A673 (cell line): ENCODE measurements around the gene PAQR8. TPM values are rescaled to one million over a fixed set of nuclear protein-coding genes. Genes with fewer than 3 reads are reported as not detected.
A peak's percentile ranks its signal among the peaks of the same experiment; 100 is the strongest.

Source experiments
- BruUV-seq: library from RNA; stranded (reverse); fragments of 400-500 nt; replicated peaks from 2 replicates; lab custom pipeline; 2021; lab: Mats Ljungman, UMichigan
- CTCF ChIA-PET: fragments of 300-600 bp; sonication (Branson Sonifier 250); formaldehyde crosslinking; loops from one replicate; lab custom pipeline; 2022; ENCODE audit warnings: antibody characterized with exemption; lab: Charles Lee
- POLR2A ChIA-PET: fragments of 300-600 bp; sonication (Branson Sonifier 250); formaldehyde crosslinking; loops from one replicate; lab custom pipeline; 2022; ENCODE audit warnings: antibody characterized with exemption; ENCODE audit not compliant: low non-redundant PET; lab: Charles Lee
- DNase-seq: peaks from one replicate; pipeline ENCODE4 v3.0.0-alpha.2; 2015; ENCODE audit warnings: low spot score
- H3K27ac ChIP-seq: fragments of 200-600 bp; sonication (generic); 2 replicates; pipeline ENCODE4 v1.5.1; 2016; ENCODE audit warnings: mixed run types, low read depth, mild to moderate bottlenecking, mixed read lengths, antibody characterized with exemption, low read length; ENCODE audit not compliant: poor library complexity, severe bottlenecking
- H3K27me3 ChIP-seq: fragments of 200-600 bp; sonication (generic); replicated peaks from 2 replicates; pipeline ENCODE4 v1.6.1; 2017; ENCODE audit warnings: mixed run types, low read depth, mild to moderate bottlenecking, mixed read lengths, antibody characterized with exemption, low read length; ENCODE audit not compliant: insufficient read depth, poor library complexity
- H3K36me3 ChIP-seq: fragments of 200-600 bp; sonication (generic); 2 replicates; pipeline ENCODE4 v1.6.1; 2016; ENCODE audit warnings: mixed run types, mild to moderate bottlenecking, mixed read lengths, antibody characterized with exemption, low read length; ENCODE audit not compliant: insufficient read depth, poor library complexity, severe bottlenecking
- H3K4me1 ChIP-seq: fragments of 200-600 bp; sonication (generic); 2 replicates; pipeline ENCODE4 v1.6.1; 2017; ENCODE audit warnings: mixed run types, mild to moderate bottlenecking, mixed read lengths, antibody characterized with exemption, low read length; ENCODE audit not compliant: insufficient read depth, poor library complexity, severe bottlenecking
- H3K4me3 ChIP-seq: fragments of 200-600 bp; sonication (generic); 2 replicates; pipeline ENCODE4 v1.5.1; 2016; ENCODE audit warnings: low read depth, mixed run types, mild to moderate bottlenecking, mixed read lengths, low read length; ENCODE audit not compliant: poor library complexity, severe bottlenecking
- H3K9me3 ChIP-seq: fragments of 200-600 bp; sonication (generic); 2 replicates; pipeline ENCODE4 v1.6.1; 2016; ENCODE audit warnings: mixed run types, low read depth, mild to moderate bottlenecking, mixed read lengths, antibody characterized with exemption, low read length; ENCODE audit not compliant: poor library complexity, severe bottlenecking
- CTCF ChIP-seq: fragments of 300-800, 200-600 bp; sonication (generic); conservative IDR thresholded peaks from 2 replicates; pipeline ENCODE4 v1.5.1; 2017; ENCODE audit warnings: low read depth, mild to moderate bottlenecking, antibody characterized with exemption, low read length, moderate library complexity, mixed read lengths
- EZH2 ChIP-seq: fragments of 200-600 bp; sonication (generic); IDR thresholded peaks from 2 replicates; pipeline ENCODE4 v1.6.1; 2017; ENCODE audit warnings: borderline replicate concordance, low read depth, mild to moderate bottlenecking, mixed read lengths, antibody characterized with exemption, low read length; ENCODE audit not compliant: poor library complexity, severe bottlenecking
- intact Hi-C: fragments of 100-400 bp; cut with micrococcal nuclease; formaldehyde crosslinking; loops from one replicate; pipeline ENCODE4 v1.10.0; 2022; ENCODE audit not compliant: unreplicated experiment
- total RNA-seq: library from RNA; stranded (reverse); gene quantifications from 2 replicates; pipeline ENCODE4 v1.2.3, GENCODE V29; 2021

PAQR8 gene
- total RNA-seq, 1 experiment from 2014 or later = 1.5 TPM

GRCh38 chr6:52415917-52416628 is 54.1 kb downstream of the PAQR8 start:
- Histone ChIP-seq H3K4me3 (no peak overlapping the region), H3K27me3 (no peaks in the 10 kb centered on the region), H3K27ac (no peak overlapping the region), H3K36me3 (no peaks in the 10 kb centered on the region), H3K9me3 (no peaks in the 10 kb centered on the region), H3K4me1 (peaks cover 25% of the 10 kb centered on the region)
- TF ChIP-seq CTCF = no peak
- no peak for TF ChIP-seq EZH2
- POLR2A ChIA-PET = no interaction called here
- no TSS peak for BruUV-seq
- DNase-seq = no peak
- intact Hi-C loops = loop anchor here (1.0 kb wide), 2 partner anchors 182 to 248 kb away; no protein-coding TSS in a partner anchor
- CTCF ChIA-PET = no interaction called here

GRCh38 chr6:52416629-52417151 is 54.7 kb downstream of the PAQR8 start:
- CTCF ChIA-PET = no interaction called here
- peaks cover 28% of the 10 kb centered on the region for H3K4me1 ChIP-seq
- POLR2A ChIA-PET = no interaction called here

GRCh38 chr6:52417675-52418111 is 55.7 kb downstream of the PAQR8 start:
- intact Hi-C loops = no loop called here
- no TSS peak for BruUV-seq
- Histone ChIP-seq H3K9me3 (no peaks in the 10 kb centered on the region), H3K36me3 (no peaks in the 10 kb centered on the region), H3K27ac (peak overlapping the region; percentile 18), H3K4me1 (peaks cover 28% of the 10 kb centered on the region), H3K4me3 (no peak overlapping the region), H3K27me3 (no peaks in the 10 kb centered on the region)
- TF ChIP-seq EZH2 = no peak
- TF ChIP-seq CTCF = no peak
- ChIA-PET POLR2A (no interaction called here), CTCF (interaction anchor here (0.6 kb wide), 1 partner anchor 244 kb away, joined by 3 read pairs; no protein-coding TSS in a partner anchor)
- peak; percentile 71 for DNase-seq

More at GRCh38 chr6:52416629-52417151, 54.7 kb downstream of the PAQR8 start:
- H3K27ac ChIP-seq = peak overlapping the region; percentile 18
- H3K27me3 ChIP-seq = no peaks in the 10 kb centered on the region
- no peak for TF ChIP-seq EZH2
- TF ChIP-seq CTCF = peak; percentile 84
- H3K4me3 ChIP-seq = no peak overlapping the region
- intact Hi-C loops = loop anchor here (1.0 kb wide), 2 partner anchors 182 to 248 kb away; no protein-coding TSS in a partner anchor
- H3K9me3 ChIP-seq = no peaks in the 10 kb centered on the region
- no peaks in the 10 kb centered on the region for H3K36me3 ChIP-seq
- BruUV-seq = no TSS peak
- DNase-seq = peak; percentile 80
